A549 (cell line): Measurements from ENCODE around the gene MANSC4. TPM values are rescaled to one million over a fixed set of nuclear protein-coding genes. Genes with fewer than 3 reads are reported as not detected.

Experiments
- ATAC-seq, 2 experiments: fragments of 200-7000 bp in 1 of 2; fragments of >200 bp in 1 of 2; cut with Nextera tagmentation in 1 of 2; cut with Tn5 transposase in 1 of 2; 3 replicates each; pipeline versions ENCODE4 v1.8.0 to v1.9.1; 2018 to 2020; ENCODE audit warnings: mild to moderate bottlenecking in 1 of 2, moderate library complexity in 1 of 2
- CTCF ChIA-PET: fragments of 300-600 bp; sonication (Branson Sonifier 250); formaldehyde crosslinking; extraction: SDS; loops from one replicate; lab custom pipeline; 2021; ENCODE audit warnings: antibody characterized with exemption, inconsistent platforms; lab: Yijun Ruan, JAX
- POLR2A ChIA-PET: fragments of 350-600 bp; formaldehyde crosslinking; extraction: SDS; loops from one replicate; lab custom pipeline; 2021; ENCODE audit warnings: antibody characterized with exemption, inconsistent platforms; lab: Yijun Ruan, JAX
- DNase-seq, 2 experiments: peaks; one replicate each; pipeline versions ENCODE4 v3.0.0 to v3.0.0-alpha.2; 2011 to 2016; ENCODE audit warnings: low read depth in 1 of 2, low spot score in 1 of 2
- FAIRE-seq: peaks from 2 replicates; lab custom pipeline; 2011; peaks lifted over from hg19 to GRCh38; lab: Jason Lieb, UNC
- H3K27ac ChIP-seq, 2 experiments: fragments of >200 bp; sonication (Bioruptor Twin); formaldehyde crosslinking; 3 replicates each; pipeline ENCODE4 v1.5.1; 2016 to 2017
- H3K4me1 ChIP-seq: fragments of >200 bp; sonication (Bioruptor Twin); formaldehyde crosslinking; 3 replicates; pipeline ENCODE4 v1.6.1; 2016
- H3K4me2 ChIP-seq: fragments of >200 bp; sonication (Bioruptor Twin); formaldehyde crosslinking; 3 replicates; pipeline ENCODE4 v1.6.1; 2016
- H3K4me3 ChIP-seq: fragments of >200 bp; sonication (Bioruptor Twin); formaldehyde crosslinking; 3 replicates; pipeline ENCODE4 v1.5.1; 2016
- H3K9me3 ChIP-seq: fragments of >200 bp; sonication (Bioruptor Twin); formaldehyde crosslinking; 3 replicates; pipeline ENCODE4 v1.6.1; 2016
- ATOH8 ChIP-seq: fragments of 250-450 bp; sonication (Bioruptor Pico); IDR thresholded peaks from 2 replicates; pipeline ENCODE4 v1.5.0; 2020; ENCODE audit warnings: low read depth, mild to moderate bottlenecking, moderate library complexity
- BHLHE40 ChIP-seq: IDR thresholded peaks from 2 replicates; pipeline ENCODE4 v1.6.1; 2012; ENCODE audit warnings: low read depth, low read length, inconsistent platforms
- CEBPB ChIP-seq, 2 experiments: fragments of >200 bp in 1 of 2; sonication (Bioruptor Twin) in 1 of 2; formaldehyde crosslinking in 1 of 2; IDR thresholded peaks; 2 replicates each; pipeline ENCODE4 v1.6.1; 2012 to 2016
- CHD2 ChIP-seq: fragments of 150-350 bp; IDR thresholded peaks from 2 replicates; pipeline ENCODE4 v1.6.1; 2014; ENCODE audit warnings: low read length; ENCODE audit not compliant: partially characterized antibody
- CHD4 ChIP-seq: fragments of 200-600 bp; sonication (generic); IDR thresholded peaks from 2 replicates; pipeline ENCODE4 v1.6.1; 2016; ENCODE audit warnings: antibody characterized with exemption, mild to moderate bottlenecking, borderline replicate concordance
- E2F6 ChIP-seq: IDR thresholded peaks from 2 replicates; pipeline ENCODE4 v1.6.1; 2012; ENCODE audit warnings: low read depth, borderline replicate concordance
- EHF ChIP-seq: fragments of 250-450 bp; sonication (Bioruptor Pico); IDR thresholded peaks from 2 replicates; pipeline ENCODE4 v1.5.0; 2020; ENCODE audit warnings: mild to moderate bottlenecking
- EP300 ChIP-seq, 2 experiments: fragments of >200 bp; sonication (Bioruptor Twin); formaldehyde crosslinking; IDR thresholded peaks; 2 replicates in 1 of 2; 3 replicates in 1 of 2; pipeline ENCODE4 v1.6.1; 2016 to 2017
- FOSB ChIP-seq: fragments of 250-450 bp; sonication (Bioruptor Pico); IDR thresholded peaks from 2 replicates; pipeline ENCODE4 v1.5.0; 2020; ENCODE audit warnings: mild to moderate bottlenecking, moderate library complexity
- FOSL2 ChIP-seq, 2 experiments: fragments of 450-650 bp in 1 of 2; fragments of >200 bp in 1 of 2; sonication (Bioruptor Twin) in 1 of 2; formaldehyde crosslinking; IDR thresholded peaks; 2 replicates each; pipeline versions ENCODE4 v1.5.0 to v1.6.1; 2016 to 2020; ENCODE audit warnings: mild to moderate bottlenecking in 1 of 2, moderate library complexity in 1 of 2
- FOXS1 ChIP-seq: fragments of 250-450 bp; sonication (Bioruptor Pico); IDR thresholded peaks from 2 replicates; pipeline ENCODE4 v1.5.0; 2020; ENCODE audit warnings: mild to moderate bottlenecking, moderate library complexity
- HOXA7 ChIP-seq: fragments of 250-450 bp; sonication (Bioruptor Pico); IDR thresholded peaks from 2 replicates; pipeline ENCODE4 v1.5.0; 2020; ENCODE audit warnings: mild to moderate bottlenecking, moderate library complexity
- HOXB13 ChIP-seq: fragments of 250-450 bp; sonication (Bioruptor Pico); IDR thresholded peaks from 2 replicates; pipeline ENCODE4 v1.5.0; 2020; ENCODE audit warnings: low read depth, mild to moderate bottlenecking, moderate library complexity
- KDM5A ChIP-seq: fragments of 200-600 bp; sonication (generic); IDR thresholded peaks from 2 replicates; pipeline ENCODE4 v1.6.1; 2016; ENCODE audit warnings: antibody characterized with exemption, mild to moderate bottlenecking
- MAFK ChIP-seq: fragments of 450-650 bp; IDR thresholded peaks from 2 replicates; pipeline ENCODE4 v1.6.1; 2014; ENCODE audit not compliant: partially characterized antibody
- MYC ChIP-seq: IDR thresholded peaks from 2 replicates; pipeline ENCODE4 v1.6.1; 2012; ENCODE audit warnings: mild to moderate bottlenecking, inconsistent platforms, low read length, improper control_type of control experiment, borderline replicate concordance
- NFE2L2 ChIP-seq: fragments of 150-350 bp; conservative IDR thresholded peaks from 2 replicates; pipeline ENCODE4 v1.6.1; 2014; ENCODE audit warnings: low read length
- NPAS2 ChIP-seq: fragments of 250-450 bp; sonication (Bioruptor Pico); IDR thresholded peaks from 2 replicates; pipeline ENCODE4 v1.8.0; 2022; ENCODE audit warnings: mild to moderate bottlenecking, moderate library complexity, borderline replicate concordance
- PHF8 ChIP-seq: fragments of 200-600 bp; sonication (generic); IDR thresholded peaks from 2 replicates; pipeline ENCODE4 v1.6.1; 2016; ENCODE audit warnings: low read depth, mild to moderate bottlenecking, antibody characterized with exemption, moderate library complexity, borderline replicate concordance
- POLR2A ChIP-seq: IDR thresholded peaks from 2 replicates; pipeline ENCODE4 v1.6.1; 2012; ENCODE audit warnings: mild to moderate bottlenecking, low read length
- POLR2AphosphoS2 ChIP-seq: conservative IDR thresholded peaks from 2 replicates; pipeline ENCODE4 v1.6.1; 2012; ENCODE audit warnings: low read length, improper control_type of control experiment, inconsistent platforms
- RFX5 ChIP-seq: fragments of 450-650 bp; IDR thresholded peaks from 2 replicates; pipeline ENCODE4 v1.7.1; 2014; ENCODE audit warnings: antibody characterized with exemption, mild to moderate bottlenecking, moderate library complexity
- SREBF2 ChIP-seq: fragments of 450-650 bp; IDR thresholded peaks from 2 replicates; pipeline ENCODE4 v1.6.1; 2014; ENCODE audit warnings: mild to moderate bottlenecking, moderate library complexity
- TFCP2L1 ChIP-seq: fragments of 250-450 bp; sonication (Bioruptor Pico); IDR thresholded peaks from 2 replicates; pipeline ENCODE4 v1.5.0; 2021; ENCODE audit warnings: mild to moderate bottlenecking
- USF2 ChIP-seq: fragments of 450-650 bp; IDR thresholded peaks from 2 replicates; pipeline ENCODE4 v1.6.1; 2014; ENCODE audit warnings: antibody characterized with exemption
- ZFP36 ChIP-seq: fragments of 450-650 bp; IDR thresholded peaks from 2 replicates; pipeline ENCODE4 v1.6.1; 2014; ENCODE audit warnings: borderline replicate concordance; ENCODE audit not compliant: partially characterized antibody
- WGBS: methylation state at CpG from one replicate; pipeline ENCODE4 v1.1.6; 2017; ENCODE audit errors: missing lambda C conversion rate; 5-methylcytosine and 5-hydroxymethylcytosine counted together
- polyA plus RNA-seq, 4 experiments: library from polyadenylated mRNA; depleted of rRNA in 3 of 4; stranded (reverse); fragments of >200 nt; fragmentation: RNase III in 1 of 4; extraction: RNeasy Plus Mini Kit Qiagen cat#74134 plus additional on column Dnase treatment in 1 of 4; gene quantifications; 2 replicates in 3 of 4; 3 replicates in 1 of 4; pipeline ENCODE4 v1.2.3, GENCODE V29; 2011 to 2017
- TF ChIP-seq, protein P1 (sequence below): fragments of >200 bp; sonication (Bioruptor Twin); formaldehyde crosslinking; IDR thresholded peaks from 3 replicates; pipeline ENCODE4 v1.6.1; 2016
- TF ChIP-seq, protein P2 (sequence below): IDR thresholded peaks from 2 replicates; pipeline ENCODE4 v1.6.1; 2012
- TF ChIP-seq, protein P3 (sequence below): IDR thresholded peaks from 2 replicates; pipeline ENCODE4 v1.6.1; 2012
- TF ChIP-seq, protein P4 (sequence below): fragments of 150-350 bp; IDR thresholded peaks from 2 replicates; pipeline ENCODE4 v1.6.1; 2014; ENCODE audit warnings: low read depth, mild to moderate bottlenecking, low read length
- TF ChIP-seq, protein P5 (sequence below): fragments of 200-600 bp; sonication (generic); IDR thresholded peaks from 2 replicates; pipeline ENCODE4 v1.6.1; 2016; ENCODE audit warnings: antibody characterized with exemption, mild to moderate bottlenecking, moderate library complexity

The MANSC4 gene
- polyA plus RNA-seq, 2 of the 4 experiments (the other 2 are of a cell fraction): 0.09 to 0.12 TPM

GRCh38 chr12:27751386-27752047 is 28.5 kb downstream of the MANSC4 start:
- no peak for FAIRE-seq
- H3K9me3 ChIP-seq: no peaks in the 10 kb centered on the region
- peak in 1 of 2 experiments; percentile 36; a peak in 3 of 6 replicates for ATAC-seq
- H3K27ac ChIP-seq: peak overlapping the region; percentile 80 to 81
- CTCF ChIA-PET: interaction anchor here (0.6 to 0.7 kb wide), 2 partner anchors 19 to 293 kb away, joined by 3 read pairs; no protein-coding TSS in a partner anchor
- no peak overlapping the region for H3K4me3 ChIP-seq
- peaks cover 61% of the 10 kb centered on the region for H3K4me1 ChIP-seq
- H3K4me2 ChIP-seq: peak overlapping the region; percentile 62
- POLR2A ChIA-PET: interaction anchor here (1.1 kb wide), 1 partner anchor 28 kb away, joined by 3 read pairs; no protein-coding TSS in a partner anchor
- 56% methylated on average over 15 of the region's 15 CpGs for WGBS
- peak in 1 of 2 experiments; percentile 70 for DNase-seq
- TF ChIP-seq E2F6: no peak
- peak; percentile 85 for TF ChIP-seq NFE2L2
- no peak for TF ChIP-seq HOXA7 (CRISPR knock-in tag)
- TF ChIP-seq EP300 (IDR thresholded peaks at IDR 0.05): no peak
- TF ChIP-seq POLR2A: no peak
- no peak for TF ChIP-seq ZFP36
- TF ChIP-seq CEBPB (IDR thresholded peaks at IDR 0.05): no peak
- TF ChIP-seq, protein P1, sequence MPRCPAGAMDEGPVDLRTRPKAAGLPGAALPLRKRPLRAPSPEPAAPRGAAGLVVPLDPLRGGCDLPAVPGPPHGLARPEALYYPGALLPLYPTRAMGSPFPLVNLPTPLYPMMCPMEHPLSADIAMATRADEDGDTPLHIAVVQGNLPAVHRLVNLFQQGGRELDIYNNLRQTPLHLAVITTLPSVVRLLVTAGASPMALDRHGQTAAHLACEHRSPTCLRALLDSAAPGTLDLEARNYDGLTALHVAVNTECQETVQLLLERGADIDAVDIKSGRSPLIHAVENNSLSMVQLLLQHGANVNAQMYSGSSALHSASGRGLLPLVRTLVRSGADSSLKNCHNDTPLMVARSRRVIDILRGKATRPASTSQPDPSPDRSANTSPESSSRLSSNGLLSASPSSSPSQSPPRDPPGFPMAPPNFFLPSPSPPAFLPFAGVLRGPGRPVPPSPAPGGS: no peak
- no peak for TF ChIP-seq CHD4
- TF ChIP-seq POLR2AphosphoS2: no peak
- no peak for TF ChIP-seq RFX5
- no peak for TF ChIP-seq USF2
- TF ChIP-seq, protein P2, sequence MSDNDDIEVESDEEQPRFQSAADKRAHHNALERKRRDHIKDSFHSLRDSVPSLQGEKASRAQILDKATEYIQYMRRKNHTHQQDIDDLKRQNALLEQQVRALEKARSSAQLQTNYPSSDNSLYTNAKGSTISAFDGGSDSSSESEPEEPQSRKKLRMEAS: no peak
- TF ChIP-seq EHF (CRISPR knock-in tag): peak; percentile 46; the same call in 1 of the 2 replicates
- TF ChIP-seq FOSB (CRISPR knock-in tag): no peak
- TF ChIP-seq TFCP2L1 (CRISPR knock-in tag): no peak
- TF ChIP-seq FOSL2 (IDR thresholded peaks at IDR 0.05): no peak
- peak; percentile 50; the same call in 1 of the 2 replicates for TF ChIP-seq FOSL2 (CRISPR knock-in tag; IDR thresholded peaks at IDR 0.05)
- TF ChIP-seq ATOH8: no peak
- no peak for TF ChIP-seq HOXB13 (CRISPR knock-in tag)
- TF ChIP-seq, protein P3, sequence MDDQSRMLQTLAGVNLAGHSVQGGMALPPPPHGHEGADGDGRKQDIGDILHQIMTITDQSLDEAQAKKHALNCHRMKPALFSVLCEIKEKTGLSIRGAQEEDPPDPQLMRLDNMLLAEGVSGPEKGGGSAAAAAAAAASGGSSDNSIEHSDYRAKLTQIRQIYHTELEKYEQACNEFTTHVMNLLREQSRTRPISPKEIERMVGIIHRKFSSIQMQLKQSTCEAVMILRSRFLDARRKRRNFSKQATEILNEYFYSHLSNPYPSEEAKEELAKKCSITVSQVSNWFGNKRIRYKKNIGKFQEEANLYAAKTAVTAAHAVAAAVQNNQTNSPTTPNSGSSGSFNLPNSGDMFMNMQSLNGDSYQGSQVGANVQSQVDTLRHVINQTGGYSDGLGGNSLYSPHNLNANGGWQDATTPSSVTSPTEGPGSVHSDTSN: no peak
- TF ChIP-seq NPAS2 (CRISPR knock-in tag): no peak
- TF ChIP-seq, protein P4, sequence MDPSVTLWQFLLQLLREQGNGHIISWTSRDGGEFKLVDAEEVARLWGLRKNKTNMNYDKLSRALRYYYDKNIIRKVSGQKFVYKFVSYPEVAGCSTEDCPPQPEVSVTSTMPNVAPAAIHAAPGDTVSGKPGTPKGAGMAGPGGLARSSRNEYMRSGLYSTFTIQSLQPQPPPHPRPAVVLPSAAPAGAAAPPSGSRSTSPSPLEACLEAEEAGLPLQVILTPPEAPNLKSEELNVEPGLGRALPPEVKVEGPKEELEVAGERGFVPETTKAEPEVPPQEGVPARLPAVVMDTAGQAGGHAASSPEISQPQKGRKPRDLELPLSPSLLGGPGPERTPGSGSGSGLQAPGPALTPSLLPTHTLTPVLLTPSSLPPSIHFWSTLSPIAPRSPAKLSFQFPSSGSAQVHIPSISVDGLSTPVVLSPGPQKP: no peak
- TF ChIP-seq, protein P5, sequence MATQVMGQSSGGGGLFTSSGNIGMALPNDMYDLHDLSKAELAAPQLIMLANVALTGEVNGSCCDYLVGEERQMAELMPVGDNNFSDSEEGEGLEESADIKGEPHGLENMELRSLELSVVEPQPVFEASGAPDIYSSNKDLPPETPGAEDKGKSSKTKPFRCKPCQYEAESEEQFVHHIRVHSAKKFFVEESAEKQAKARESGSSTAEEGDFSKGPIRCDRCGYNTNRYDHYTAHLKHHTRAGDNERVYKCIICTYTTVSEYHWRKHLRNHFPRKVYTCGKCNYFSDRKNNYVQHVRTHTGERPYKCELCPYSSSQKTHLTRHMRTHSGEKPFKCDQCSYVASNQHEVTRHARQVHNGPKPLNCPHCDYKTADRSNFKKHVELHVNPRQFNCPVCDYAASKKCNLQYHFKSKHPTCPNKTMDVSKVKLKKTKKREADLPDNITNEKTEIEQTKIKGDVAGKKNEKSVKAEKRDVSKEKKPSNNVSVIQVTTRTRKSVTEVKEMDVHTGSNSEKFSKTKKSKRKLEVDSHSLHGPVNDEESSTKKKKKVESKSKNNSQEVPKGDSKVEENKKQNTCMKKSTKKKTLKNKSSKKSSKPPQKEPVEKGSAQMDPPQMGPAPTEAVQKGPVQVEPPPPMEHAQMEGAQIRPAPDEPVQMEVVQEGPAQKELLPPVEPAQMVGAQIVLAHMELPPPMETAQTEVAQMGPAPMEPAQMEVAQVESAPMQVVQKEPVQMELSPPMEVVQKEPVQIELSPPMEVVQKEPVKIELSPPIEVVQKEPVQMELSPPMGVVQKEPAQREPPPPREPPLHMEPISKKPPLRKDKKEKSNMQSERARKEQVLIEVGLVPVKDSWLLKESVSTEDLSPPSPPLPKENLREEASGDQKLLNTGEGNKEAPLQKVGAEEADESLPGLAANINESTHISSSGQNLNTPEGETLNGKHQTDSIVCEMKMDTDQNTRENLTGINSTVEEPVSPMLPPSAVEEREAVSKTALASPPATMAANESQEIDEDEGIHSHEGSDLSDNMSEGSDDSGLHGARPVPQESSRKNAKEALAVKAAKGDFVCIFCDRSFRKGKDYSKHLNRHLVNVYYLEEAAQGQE: no peak
- peak; percentile 46; the same call in 1 of the 2 replicates for TF ChIP-seq FOXS1 (CRISPR knock-in tag)
- TF ChIP-seq KDM5A: no peak
- no peak for TF ChIP-seq PHF8
- no peak for TF ChIP-seq SREBF2
- no peak for TF ChIP-seq MYC
- no peak for TF ChIP-seq BHLHE40
- TF ChIP-seq MAFK: peak; percentile 90
- TF ChIP-seq CHD2: no peak
